CD14-positive monocyte (primary cell): ENCODE measurements around the gene SMR3A. TPM values are rescaled to one million over a fixed set of nuclear protein-coding genes. Genes with fewer than 3 reads are reported as not detected.

Experiments used
- DNase-seq, 3 donors: peaks; one replicate each; pipeline ENCODE4 v3.0.0-alpha.2; 2011 to 2022
- H2AFZ ChIP-seq: 2 replicates; pipeline ENCODE4 v1.6.0; 2012; ENCODE audit warnings: mild to moderate bottlenecking, low read depth, low read length, inconsistent platforms; ENCODE audit not compliant: insufficient read depth, poor library complexity, severe bottlenecking
- H3K27ac ChIP-seq, 2 donors: 1 replicate in 1 of 2; 2 replicates in 1 of 2; pipeline ENCODE4 v1.5.1; 2012 to 2013; ENCODE audit warnings: low read length in 2 of 2, control low read depth in 1 of 2, inconsistent platforms in 1 of 2, low read depth in 1 of 2, mild to moderate bottlenecking in 1 of 2
- H3K27me3 ChIP-seq, 2 donors: one replicate each; pipeline versions ENCODE4 v1.6.0 to v1.6.1; 2011 to 2013; ENCODE audit warnings: low read length in 2 of 2; ENCODE audit not compliant: control insufficient read depth in 2 of 2, insufficient read depth in 2 of 2
- H3K36me3 ChIP-seq, 2 donors: replicated peaks in 1 of 2; 1 replicate in 1 of 2; 2 replicates in 1 of 2; pipeline versions ENCODE4 v1.5.1 to v1.6.1; 2012 to 2013; ENCODE audit warnings: low read length in 2 of 2, control low read depth in 1 of 2, inconsistent platforms in 1 of 2, mild to moderate bottlenecking in 1 of 2; ENCODE audit not compliant: insufficient read depth in 2 of 2, control insufficient read depth in 1 of 2
- H3K4me1 ChIP-seq, 2 donors: 1 replicate in 1 of 2; 2 replicates in 1 of 2; pipeline versions ENCODE4 v1.5.1 to v1.6.1; 2012 to 2013; ENCODE audit warnings: low read length in 2 of 2, control low read depth in 1 of 2, inconsistent platforms in 1 of 2, mild to moderate bottlenecking in 1 of 2, moderate library complexity in 1 of 2; ENCODE audit not compliant: insufficient read depth in 2 of 2, control insufficient read depth in 1 of 2
- H3K4me2 ChIP-seq: replicated peaks from 2 replicates; pipeline ENCODE3; 2012; ENCODE audit warnings: low read length, moderate library complexity, mild to moderate bottlenecking; ENCODE audit not compliant: poor library complexity, severe bottlenecking; ENCODE audit errors: extremely low read depth
- H3K4me3 ChIP-seq, 3 experiments: fragments of 200-600 bp in 1 of 3; sonication (generic) in 1 of 3; replicated peaks in 1 of 3; 1 replicate in 2 of 3; 2 replicates in 1 of 3; pipeline ENCODE4 v1.5.1; 2011 to 2013; ENCODE audit warnings: low read length in 3 of 3, mild to moderate bottlenecking in 3 of 3, control low read depth in 2 of 3, low read depth in 2 of 3, inconsistent platforms in 1 of 3, moderate library complexity in 1 of 3
- H3K79me2 ChIP-seq: 2 replicates; pipeline ENCODE4 v1.6.0; 2012; ENCODE audit warnings: mild to moderate bottlenecking, control low read depth, inconsistent platforms, low read length, moderate library complexity; ENCODE audit not compliant: insufficient read depth
- H3K9ac ChIP-seq: 2 replicates; pipeline ENCODE4 v1.6.0; 2017; ENCODE audit warnings: low read length, mild to moderate bottlenecking; ENCODE audit not compliant: insufficient read depth, poor library complexity, severe bottlenecking
- H3K9me3 ChIP-seq, 2 donors: replicated peaks in 1 of 2; 1 replicate in 1 of 2; 2 replicates in 1 of 2; pipeline versions ENCODE4 v1.5.1 to v1.6.1; 2012 to 2013; ENCODE audit warnings: low read length in 2 of 2, control low read depth in 1 of 2; ENCODE audit not compliant: control insufficient read depth in 1 of 2, insufficient read depth in 1 of 2
- H4K20me1 ChIP-seq: 2 replicates; pipeline ENCODE4 v1.6.0; 2012; ENCODE audit warnings: mild to moderate bottlenecking, low read length, control low read depth, moderate library complexity; ENCODE audit not compliant: insufficient read depth
- H3K27ac Mint-ChIP-seq, 7 donors: one replicate each; pipeline ENCODE4 v1.8.0; 2020; ENCODE audit warnings: mild to moderate bottlenecking in 7 of 7, mixed read lengths in 7 of 7, moderate library complexity in 6 of 7, inconsistent platforms in 2 of 7
- H3K27me3 Mint-ChIP-seq, 3 donors: one replicate each; pipeline ENCODE4 v1.8.0; 2021 to 2022; ENCODE audit warnings: low read depth in 3 of 3, mild to moderate bottlenecking in 3 of 3, mixed read lengths in 3 of 3, moderate library complexity in 3 of 3, inconsistent platforms in 1 of 3
- H3K36me3 Mint-ChIP-seq, 2 donors: one replicate each; pipeline ENCODE4 v1.8.0; 2020; ENCODE audit warnings: mixed read lengths in 2 of 2, inconsistent platforms in 1 of 2, mild to moderate bottlenecking in 1 of 2
- H3K4me1 Mint-ChIP-seq: one replicate; pipeline ENCODE4 v1.8.0; 2020; ENCODE audit warnings: mild to moderate bottlenecking, mixed read lengths
- H3K4me3 Mint-ChIP-seq, 2 donors: one replicate each; pipeline ENCODE4 v1.8.0; 2020; ENCODE audit warnings: mild to moderate bottlenecking in 2 of 2, mixed read lengths in 2 of 2, moderate library complexity in 1 of 2
- H3K9me3 Mint-ChIP-seq, 7 donors: one replicate each; pipeline ENCODE4 v1.8.0; 2020 to 2022; ENCODE audit warnings: mixed read lengths in 7 of 7, mild to moderate bottlenecking in 6 of 7, moderate library complexity in 6 of 7, inconsistent platforms in 2 of 7
- WGBS: methylation state at CpG from one replicate; pipeline ENCODE4 v1.1.5; 2013; ENCODE audit warnings: missing lambda C conversion rate; ENCODE audit not compliant: insufficient coverage; 5-methylcytosine and 5-hydroxymethylcytosine counted together
- intact Hi-C, 2 donors: fragments of 100-400 bp; cut with micrococcal nuclease; formaldehyde crosslinking; loops; one replicate each; pipeline versions ENCODE4 v1.15.0 to v1.15.1; 2023
- polyA plus RNA-seq, 3 donors: library from polyadenylated mRNA; depleted of rRNA in 1 of 3; unstranded in 2 of 3; stranded (reverse) in 1 of 3; fragments of 300-500 nt in 2 of 3; fragments of >200 nt in 1 of 3; fragmentation: Illumina TruSeq in 2 of 3; gene quantifications; 1 replicate in 2 of 3; 2 replicates in 1 of 3; pipeline ENCODE4 v1.2.3, GENCODE V29; 2012 to 2021
- TF ChIP-seq, protein P1 (sequence below): fragments of 200-600 bp; IDR thresholded peaks from one replicate; pipeline ENCODE4 v1.8.0; 2022; ENCODE audit warnings: antibody characterized with exemption, mild to moderate bottlenecking

The SMR3A gene
- polyA plus RNA-seq, 3 donors = not detected

DNA sequence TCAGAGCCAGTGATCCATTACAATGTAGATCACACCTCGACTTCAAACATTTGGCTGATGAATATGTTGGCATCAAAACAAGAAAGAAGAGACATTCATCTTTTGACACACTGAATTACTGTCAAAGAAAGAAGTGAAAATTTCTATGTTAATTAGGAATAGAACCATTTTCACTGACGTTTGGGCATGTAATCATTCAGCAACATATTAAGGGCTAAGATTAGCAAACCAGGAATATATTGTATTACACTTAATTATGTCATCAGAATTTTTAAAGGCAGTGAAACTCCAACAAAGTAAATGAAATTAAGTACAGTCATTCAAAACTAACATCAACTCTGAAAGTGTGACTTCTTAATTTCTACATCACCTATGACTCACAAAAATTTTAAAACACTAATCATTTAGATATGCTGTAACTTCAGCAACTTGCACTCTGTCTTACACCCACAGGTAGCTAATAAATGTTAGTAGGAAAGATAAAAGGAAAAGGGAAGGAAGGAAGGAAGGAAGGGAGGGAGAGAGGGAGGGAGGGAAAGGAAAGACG is 1.4 kb upstream of the SMR3A start:
- H3K27me3 Mint-ChIP-seq = no peaks in the 10 kb centered on the region
- no peaks in the 10 kb centered on the region for H3K9me3 ChIP-seq
- no peak overlapping the region for H3K4me3 ChIP-seq
- DNase-seq = no peak
- no peaks in the 10 kb centered on the region for H4K20me1 ChIP-seq
- no peak overlapping the region for H3K27ac Mint-ChIP-seq
- no peak overlapping the region for H3K9ac ChIP-seq
- intact Hi-C loops = no loop called here
- TF ChIP-seq, protein P1, sequence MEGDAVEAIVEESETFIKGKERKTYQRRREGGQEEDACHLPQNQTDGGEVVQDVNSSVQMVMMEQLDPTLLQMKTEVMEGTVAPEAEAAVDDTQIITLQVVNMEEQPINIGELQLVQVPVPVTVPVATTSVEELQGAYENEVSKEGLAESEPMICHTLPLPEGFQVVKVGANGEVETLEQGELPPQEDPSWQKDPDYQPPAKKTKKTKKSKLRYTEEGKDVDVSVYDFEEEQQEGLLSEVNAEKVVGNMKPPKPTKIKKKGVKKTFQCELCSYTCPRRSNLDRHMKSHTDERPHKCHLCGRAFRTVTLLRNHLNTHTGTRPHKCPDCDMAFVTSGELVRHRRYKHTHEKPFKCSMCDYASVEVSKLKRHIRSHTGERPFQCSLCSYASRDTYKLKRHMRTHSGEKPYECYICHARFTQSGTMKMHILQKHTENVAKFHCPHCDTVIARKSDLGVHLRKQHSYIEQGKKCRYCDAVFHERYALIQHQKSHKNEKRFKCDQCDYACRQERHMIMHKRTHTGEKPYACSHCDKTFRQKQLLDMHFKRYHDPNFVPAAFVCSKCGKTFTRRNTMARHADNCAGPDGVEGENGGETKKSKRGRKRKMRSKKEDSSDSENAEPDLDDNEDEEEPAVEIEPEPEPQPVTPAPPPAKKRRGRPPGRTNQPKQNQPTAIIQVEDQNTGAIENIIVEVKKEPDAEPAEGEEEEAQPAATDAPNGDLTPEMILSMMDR = no peak
- no peaks in the 10 kb centered on the region for H3K36me3 Mint-ChIP-seq
- H3K4me1 Mint-ChIP-seq = no peaks in the 10 kb centered on the region
- WGBS = no CpG with 5 or more reads among the region's 3 CpGs
- H2AFZ ChIP-seq = no peak overlapping the region
- H3K4me1 ChIP-seq = no peaks in the 10 kb centered on the region
- no peak overlapping the region for H3K4me2 ChIP-seq
- H3K27me3 ChIP-seq = no peaks in the 10 kb centered on the region
- H3K27ac ChIP-seq = no peak overlapping the region
- no peak overlapping the region for H3K4me3 Mint-ChIP-seq
- H3K36me3 ChIP-seq = no peaks in the 10 kb centered on the region
- no peaks in the 10 kb centered on the region for H3K9me3 Mint-ChIP-seq
- H3K79me2 ChIP-seq = no peaks in the 10 kb centered on the region

DNA sequence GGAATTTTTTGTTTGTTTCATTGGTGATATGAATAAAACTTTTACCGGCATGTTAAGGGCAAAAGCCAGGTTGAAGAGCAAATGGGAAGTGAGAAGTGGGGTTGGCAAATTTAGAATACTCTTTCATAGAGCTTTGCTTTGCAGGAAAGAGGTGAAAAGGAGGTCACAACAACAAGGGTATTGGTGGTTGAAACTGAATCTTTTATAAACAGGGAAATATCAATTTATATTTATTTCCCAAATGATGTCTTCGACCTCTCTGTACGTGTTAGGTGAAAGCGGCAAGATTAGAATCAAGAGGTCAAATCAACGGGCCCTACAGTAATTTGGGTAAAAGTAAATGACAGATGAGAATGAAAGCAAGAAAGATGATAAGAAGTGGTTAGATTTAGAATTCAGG is 3.4 kb downstream of the SMR3A start:
- Histone ChIP-seq H2AFZ (no peak overlapping the region), H3K27me3 (no peaks in the 10 kb centered on the region), H3K27ac (no peak overlapping the region), H3K4me2 (no peak overlapping the region), H3K4me3 (no peak overlapping the region), H3K9ac (no peak overlapping the region), H3K9me3 (no peaks in the 10 kb centered on the region), H3K79me2 (no peaks in the 10 kb centered on the region), H3K4me1 (no peaks in the 10 kb centered on the region), H3K36me3 (no peaks in the 10 kb centered on the region), H4K20me1 (no peaks in the 10 kb centered on the region)
- Mint-ChIP-seq H3K9me3 (peaks cover 0 to 2% (median 0%) of the 10 kb centered on the region in 7 donors), H3K4me3 (no peak overlapping the region), H3K27me3 (no peaks in the 10 kb centered on the region), H3K27ac (peak overlapping the region in 1 of 7 donors; percentile 64), H3K4me1 (no peaks in the 10 kb centered on the region), H3K36me3 (no peaks in the 10 kb centered on the region)
- 89% methylated on average over 4 of the region's 5 CpGs for WGBS
- DNase-seq = no peak
- intact Hi-C loops = no loop called here
- TF ChIP-seq, protein P1 = no peak
